NCI-H524 treated with DMSO at 0.1 percent for 48 hours (cell line): Measurements from ENCODE around the gene RABEP2.
"Not testable (repeated sequence)": the region's sequence is repeated elsewhere in the genome, so short reads cannot be mapped to it uniquely, and the experiment has no call there.

Experiments
- DNase-seq: peaks from one replicate; lab custom pipeline; 2025; lab: John Stamatoyannopoulos, UW

RABEP2 gene

GRCh38 chr16:28932339-28933141 is 7.5 kb upstream of the RABEP2 start:
- peak; percentile 79 for DNase-seq

DNA sequence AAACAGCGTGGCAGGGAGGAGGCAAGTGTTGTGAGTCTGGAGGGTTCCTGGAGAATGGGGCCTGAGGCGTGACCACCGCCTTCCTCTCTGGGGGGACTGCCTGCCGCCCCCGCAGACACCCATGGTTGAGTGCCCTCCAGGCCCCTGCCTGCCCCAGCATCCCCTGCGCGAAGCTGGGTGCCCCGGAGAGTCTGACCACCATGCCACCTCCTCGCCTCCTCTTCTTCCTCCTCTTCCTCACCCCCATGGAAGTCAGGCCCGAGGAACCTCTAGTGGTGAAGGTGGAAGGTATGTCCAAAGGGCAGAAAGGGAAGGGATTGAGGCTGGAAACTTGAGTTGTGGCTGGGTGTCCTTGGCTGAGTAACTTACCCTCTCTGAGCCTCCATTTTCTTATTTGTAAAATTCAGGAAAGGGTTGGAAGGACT is 6.8 kb upstream of the RABEP2 start, which contains the start of gene CD19:
Gene CD19, plus strand, starts transcription at position 171 of the 425 bp plus-strand sequence. Its CDS starts 30 bp downstream, at position 201.
- DNase-seq, result no peak

GRCh38 chr16:28930652-28931051 is 5.6 kb upstream of the RABEP2 start:
- peak; percentile 86 for DNase-seq

DNA sequence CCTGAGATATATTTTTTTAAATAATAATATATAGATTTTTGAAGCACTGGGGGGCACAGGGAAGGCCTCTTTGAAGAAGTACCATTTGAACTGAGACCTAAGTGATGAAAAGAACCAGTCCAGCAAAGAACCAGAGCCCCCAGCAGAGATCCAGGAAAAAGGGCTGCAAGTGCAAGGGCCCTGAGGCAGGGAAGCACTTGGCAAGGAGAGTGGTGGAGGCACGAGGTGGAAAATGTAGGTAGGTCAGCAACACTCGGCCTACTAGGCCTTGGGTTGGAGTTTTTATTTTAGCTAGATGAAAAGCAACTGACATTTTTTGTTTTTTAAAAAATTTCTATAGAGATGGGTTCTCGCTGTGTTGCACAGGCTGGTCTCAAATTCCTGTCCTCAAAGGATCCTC is 5.2 kb upstream of the RABEP2 start:
- DNase-seq, result no peak

- no peak for DNase-seq
Measured at GRCh38 chr16:28927815-28928214, 2.8 kb upstream of the RABEP2 start.

- DNase-seq, result not testable (repeated sequence)
Measured at GRCh38 chr16:28926284-28926683, 1.2 kb upstream of the RABEP2 start.

DNA sequence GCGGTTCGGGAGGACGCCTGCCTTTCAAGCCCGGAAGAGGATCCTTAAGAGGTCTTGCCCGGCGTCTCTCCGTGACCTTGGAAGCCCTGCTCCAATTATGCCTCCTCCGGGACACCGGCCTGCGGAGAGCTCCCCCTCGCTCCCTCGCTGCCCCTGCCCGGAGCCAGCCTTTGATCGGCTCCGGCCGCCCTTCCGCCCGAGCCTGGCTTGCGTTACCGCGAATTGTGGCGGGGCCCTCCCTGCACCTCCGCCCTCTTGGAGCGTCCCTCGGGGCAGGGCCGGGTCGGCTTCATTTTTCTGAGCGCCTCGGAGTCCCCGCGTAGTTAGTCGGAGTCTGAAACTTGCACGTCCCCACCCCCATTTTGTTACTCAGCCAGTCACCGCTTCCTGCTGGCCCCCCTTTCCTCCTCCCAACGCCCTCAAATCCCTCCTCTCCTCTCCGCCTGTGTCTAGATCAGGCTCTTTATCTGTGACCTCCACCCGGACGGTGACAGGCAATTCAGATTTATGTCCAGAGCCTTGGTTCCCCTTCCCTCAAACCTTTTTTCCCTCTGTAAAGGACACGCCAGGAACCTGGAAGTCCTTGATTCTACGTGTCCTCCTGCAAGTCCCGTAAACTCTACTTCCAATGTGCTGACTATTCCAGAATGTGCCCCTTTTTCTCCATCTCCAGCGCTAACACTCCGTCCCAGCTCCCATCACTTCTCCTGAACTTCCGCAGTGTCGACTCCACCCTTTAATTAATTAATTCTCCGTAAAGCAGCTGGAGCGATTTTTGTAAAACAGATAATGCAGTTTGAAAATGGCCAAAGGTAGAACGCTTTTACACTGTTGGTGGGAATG is 569 bp upstream of the RABEP2 start:
- DNase-seq, result peak; percentile 14

DNA sequence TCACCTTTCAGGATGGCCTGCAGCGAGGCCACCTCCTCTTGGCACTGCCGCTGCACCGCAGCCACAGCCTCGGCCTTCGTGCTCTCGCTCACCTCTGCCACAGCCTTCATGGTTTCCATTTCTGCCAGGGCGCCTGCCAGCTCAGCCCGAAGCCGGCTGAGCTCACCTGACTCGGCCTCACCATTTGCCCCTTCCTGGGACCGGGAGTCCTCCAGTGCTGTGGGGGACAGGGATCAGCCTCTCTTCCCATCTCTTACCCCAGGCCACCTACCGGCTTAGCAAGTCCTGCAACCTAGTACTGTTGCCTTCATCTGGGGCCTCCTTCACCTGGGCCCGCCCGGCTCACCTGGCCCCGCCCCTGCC is 658 bp downstream of the RABEP2 start:
- no peak for DNase-seq

DNA sequence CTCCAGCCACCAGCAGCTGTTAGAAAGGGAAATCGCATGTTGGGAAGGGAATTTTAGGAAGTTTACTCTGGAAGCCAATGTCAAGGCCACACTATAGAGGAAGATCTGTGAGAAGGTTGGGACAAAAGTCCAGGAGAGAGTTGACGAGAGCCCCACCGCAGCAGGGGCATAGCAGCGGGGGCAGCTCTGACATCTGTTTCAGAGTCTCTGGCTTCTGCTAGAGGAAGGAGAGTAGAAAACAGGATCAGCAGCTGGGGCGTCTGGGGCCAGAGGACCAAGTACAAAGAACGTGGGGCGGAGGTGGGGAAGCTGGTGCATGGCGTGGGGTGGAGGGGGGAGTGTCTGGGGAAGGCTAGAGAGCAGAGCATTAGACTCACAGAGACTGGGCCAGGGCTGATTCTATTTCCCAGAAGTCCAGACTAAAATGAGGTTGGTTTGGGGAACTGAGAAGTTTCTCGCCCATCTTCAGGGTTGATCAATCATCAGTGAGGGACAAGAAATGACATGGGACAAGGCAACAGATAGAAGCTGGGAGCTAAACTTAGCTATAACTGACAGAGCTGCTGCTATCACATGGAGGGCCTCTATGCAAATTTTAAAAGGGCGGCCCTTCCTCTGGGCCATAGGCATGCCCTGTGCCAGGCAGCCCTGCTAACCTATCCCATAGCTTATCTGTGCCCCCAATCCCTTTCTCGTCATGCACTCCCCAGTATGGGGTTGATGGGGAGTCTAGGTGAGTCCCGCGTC is 1.2 kb downstream of the RABEP2 start:
- no peak for DNase-seq

- no peak for DNase-seq
Measured at GRCh38 chr16:28923231-28923587, 1.8 kb downstream of the RABEP2 start.

- DNase-seq, result no peak
Measured at GRCh38 chr16:28918698-28919097, 6.3 kb downstream of the RABEP2 start.

DNA sequence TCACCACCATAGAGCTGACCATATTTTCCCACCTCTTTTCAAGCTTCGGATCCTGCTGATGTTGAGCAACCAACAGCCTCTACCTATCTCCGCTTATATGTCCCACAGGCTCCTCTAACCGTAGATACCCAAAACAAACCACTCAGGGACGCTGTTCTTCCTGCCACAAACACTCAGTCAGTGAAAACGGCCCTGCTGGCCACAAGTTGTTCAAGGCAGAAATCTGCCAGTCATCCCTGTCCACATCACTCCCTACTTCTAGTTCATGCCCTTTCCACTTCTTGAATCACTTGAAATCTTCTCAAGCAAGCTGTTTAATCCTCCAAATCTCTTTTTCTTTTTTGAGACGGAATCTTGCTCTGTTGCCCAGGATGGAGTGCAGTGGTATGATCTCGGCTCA is 7.9 kb downstream of the RABEP2 start:
- no peak for DNase-seq

GRCh38 chr16:28915181-28915580 is 9.9 kb downstream of the RABEP2 start:
- no peak for DNase-seq

GRCh38 chr16:28913946-28914724 is 10.9 kb downstream of the RABEP2 start:
- DNase-seq, result no peak

DNA sequence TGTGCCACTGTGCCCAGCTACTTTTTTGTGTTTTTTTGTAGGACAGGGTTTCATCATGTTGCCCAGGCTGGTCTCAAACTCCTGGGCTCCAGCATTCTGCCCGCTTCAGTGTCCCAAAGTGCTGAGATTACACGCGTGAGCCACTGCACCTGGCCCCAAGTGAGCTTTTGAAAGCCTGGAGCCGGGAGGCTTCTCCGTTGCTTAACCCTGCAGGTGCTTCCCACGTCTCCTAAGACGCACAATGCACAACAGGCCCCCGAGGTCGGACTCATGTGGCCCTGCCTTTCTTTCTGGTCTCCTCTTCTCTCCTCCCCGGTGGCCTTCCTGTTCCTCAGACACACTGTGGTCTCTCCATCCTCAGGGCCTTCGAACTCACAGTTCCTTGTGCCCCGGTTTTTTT is 12.5 kb downstream of the RABEP2 start:
- no peak for DNase-seq

GRCh38 chr16:28910086-28911031 is 14.7 kb downstream of the RABEP2 start:
- DNase-seq, result no peak

GRCh38 chr16:28905800-28906372 is 19.2 kb downstream of the RABEP2 start:
- DNase-seq, result no peak

DNA sequence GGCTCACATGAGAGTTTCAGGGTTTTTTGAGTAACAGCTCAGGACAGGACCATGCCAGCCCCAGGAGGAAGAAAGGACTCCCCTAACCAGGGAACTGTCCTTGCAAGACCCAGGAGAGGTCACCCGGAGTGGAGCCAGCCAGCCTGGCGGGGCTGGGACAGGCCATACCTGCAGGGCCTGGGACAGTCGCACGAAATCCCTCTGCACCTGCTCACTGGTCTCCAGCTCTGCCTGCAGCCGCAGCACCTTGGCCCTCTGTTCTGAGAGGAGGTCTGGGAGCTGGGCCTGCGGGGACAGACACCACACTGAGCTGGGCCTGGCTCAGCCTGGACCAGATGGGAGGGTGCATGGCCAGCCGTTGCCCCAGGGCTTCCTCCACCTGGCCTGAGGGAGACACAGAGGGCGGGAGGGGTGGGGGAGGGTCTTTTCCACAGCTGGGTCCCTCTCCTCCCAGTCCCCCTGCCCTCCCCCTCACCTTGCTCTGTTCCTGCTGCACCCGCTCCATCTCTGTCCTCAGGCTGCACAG is 19.7 kb downstream of the RABEP2 start:
- DNase-seq, result no peak

DNA sequence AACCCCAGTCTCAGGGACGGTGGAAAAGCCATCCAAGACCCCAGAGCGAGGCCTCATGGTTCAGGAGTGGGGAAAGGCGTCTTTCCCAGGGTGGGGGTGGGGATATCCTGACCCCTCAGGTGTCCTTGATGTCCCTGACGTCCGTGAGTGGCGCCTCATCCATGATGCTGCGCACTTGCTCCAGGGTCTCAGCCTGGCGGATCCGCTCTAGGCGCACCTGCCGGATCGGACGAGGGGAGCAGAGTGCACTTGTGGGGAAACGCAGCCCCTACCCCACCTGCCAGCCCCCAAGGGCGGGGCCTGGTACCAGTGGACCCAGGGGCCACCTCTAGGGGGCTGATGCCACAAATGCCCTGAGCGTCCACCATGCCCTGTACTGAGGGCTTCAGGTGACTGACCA is 20.2 kb downstream of the RABEP2 start:
- no peak for DNase-seq

- DNase-seq, result no peak
Measured at GRCh38 chr16:28904363-28904762, 20.7 kb downstream of the RABEP2 start.
